T47D (cell line): ENCODE data around the gene BRMS1.

Experiments used
- DNase-seq, 2 experiments: peaks; one replicate each; pipeline versions ENCODE4 v3.0.0 to v3.0.0-alpha.2; 2011 to 2012; ENCODE audit warnings: low read depth in 1 of 2, low spot score in 1 of 2
- JUND ChIP-seq: IDR thresholded peaks from 2 replicates; pipeline ENCODE4 v1.6.1; 2012; ENCODE audit warnings: low read depth
- in situ Hi-C: cut with HindIII; loops from 2 replicates; pipeline ENCODE4 v1.10.0; 2016; ENCODE audit warnings: low sequenced_read_pairs, low pct_unique_long_range_greater_than_20kb

The BRMS1 gene

GRCh38 chr11:66349084-66349386 lies 4.1 kb upstream of the BRMS1 start:
- in situ Hi-C loops = no loop called here
- TF ChIP-seq JUND = no peak
- no peak for DNase-seq

GRCh38 chr11:66347425-66348276 lies 2.7 kb upstream of the BRMS1 start, which contains the start of gene B4GAT1:
Gene B4GAT1 (minus strand): TSS chr11:66347629. CDS start chr11:66347545, 84 bp downstream.
- TF ChIP-seq JUND = no peak
- DNase-seq = peak in 1 of 2 experiments; percentile 95
- in situ Hi-C loops = no loop called here

DNA sequence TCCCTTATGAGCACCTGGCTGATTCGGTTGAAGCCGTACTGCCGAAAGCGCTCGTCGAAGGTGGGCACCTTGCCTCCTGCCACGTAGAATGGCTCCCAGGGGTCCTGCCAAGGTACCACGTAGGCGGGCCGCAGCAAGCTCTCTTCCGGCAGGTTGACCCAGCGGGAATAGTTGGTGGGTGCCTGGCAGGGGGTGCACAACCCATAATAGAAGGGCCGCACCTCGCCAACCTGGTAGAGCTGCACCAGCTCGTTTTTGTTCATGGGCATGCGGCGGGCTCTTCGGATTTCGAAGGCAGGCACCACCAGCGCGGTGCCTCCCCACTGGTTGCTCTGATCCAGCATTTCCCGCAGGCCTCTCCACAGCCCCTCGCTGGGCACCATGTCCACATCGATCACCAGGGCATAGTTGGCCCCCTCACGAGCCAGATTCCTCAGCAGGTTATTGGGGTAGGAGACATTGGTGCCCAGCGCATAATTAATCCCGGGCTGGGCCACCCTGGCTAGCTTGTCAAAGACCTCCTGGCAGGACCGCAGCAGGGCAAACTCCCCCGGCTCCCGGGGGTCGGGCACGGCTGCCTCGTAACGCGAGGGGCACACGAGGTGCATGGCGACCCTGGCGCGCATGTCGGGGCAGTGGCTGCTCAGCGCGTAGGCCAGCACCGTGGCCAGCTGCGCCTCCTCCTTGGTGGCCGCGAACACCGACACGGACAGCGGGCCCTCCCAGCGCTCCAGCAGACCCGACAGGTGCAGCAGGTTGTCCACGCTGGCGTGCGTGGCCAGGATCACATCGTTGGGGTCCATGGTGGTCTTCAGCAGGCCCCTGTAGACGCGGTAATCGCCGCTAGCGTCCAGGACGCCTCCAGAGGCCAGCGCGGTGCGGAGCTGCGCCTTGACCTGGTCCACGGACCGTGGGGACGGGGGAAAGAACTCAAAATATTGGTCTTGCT lies 1.8 kb upstream of the BRMS1 start:
- no peak for DNase-seq
- in situ Hi-C loops = no loop called here
- no peak for TF ChIP-seq JUND

- no peak for DNase-seq
- no peak for TF ChIP-seq JUND
- in situ Hi-C loops = no loop called here
Observed at GRCh38 chr11:66345316-66345649, 379 bp upstream of the BRMS1 start.

DNA sequence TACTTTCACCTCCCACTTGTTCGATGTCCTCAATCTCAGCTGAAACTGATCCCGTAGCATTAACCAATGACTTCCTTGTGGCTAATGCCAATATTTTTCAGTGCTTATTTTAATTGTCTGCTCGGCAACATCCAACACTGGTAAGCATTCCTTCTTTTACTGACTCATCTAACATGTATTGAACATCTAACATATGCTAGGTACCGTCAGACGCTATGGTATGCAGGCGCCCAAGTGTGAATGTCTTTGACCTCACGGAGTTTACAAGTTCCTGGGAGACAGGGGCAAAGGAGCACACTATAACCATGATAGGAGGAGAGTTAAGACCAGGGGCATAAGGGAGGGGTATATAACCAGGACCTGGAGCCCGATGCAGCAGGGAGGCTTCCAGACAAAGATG lies 1.7 kb downstream of the BRMS1 start:
- in situ Hi-C loops = no loop called here
- DNase-seq = no peak
- TF ChIP-seq JUND = no peak

GRCh38 chr11:66341502-66342126 lies 3.3 kb downstream of the BRMS1 start:
- no peak for DNase-seq
- in situ Hi-C loops = no loop called here
- no peak for TF ChIP-seq JUND

DNA sequence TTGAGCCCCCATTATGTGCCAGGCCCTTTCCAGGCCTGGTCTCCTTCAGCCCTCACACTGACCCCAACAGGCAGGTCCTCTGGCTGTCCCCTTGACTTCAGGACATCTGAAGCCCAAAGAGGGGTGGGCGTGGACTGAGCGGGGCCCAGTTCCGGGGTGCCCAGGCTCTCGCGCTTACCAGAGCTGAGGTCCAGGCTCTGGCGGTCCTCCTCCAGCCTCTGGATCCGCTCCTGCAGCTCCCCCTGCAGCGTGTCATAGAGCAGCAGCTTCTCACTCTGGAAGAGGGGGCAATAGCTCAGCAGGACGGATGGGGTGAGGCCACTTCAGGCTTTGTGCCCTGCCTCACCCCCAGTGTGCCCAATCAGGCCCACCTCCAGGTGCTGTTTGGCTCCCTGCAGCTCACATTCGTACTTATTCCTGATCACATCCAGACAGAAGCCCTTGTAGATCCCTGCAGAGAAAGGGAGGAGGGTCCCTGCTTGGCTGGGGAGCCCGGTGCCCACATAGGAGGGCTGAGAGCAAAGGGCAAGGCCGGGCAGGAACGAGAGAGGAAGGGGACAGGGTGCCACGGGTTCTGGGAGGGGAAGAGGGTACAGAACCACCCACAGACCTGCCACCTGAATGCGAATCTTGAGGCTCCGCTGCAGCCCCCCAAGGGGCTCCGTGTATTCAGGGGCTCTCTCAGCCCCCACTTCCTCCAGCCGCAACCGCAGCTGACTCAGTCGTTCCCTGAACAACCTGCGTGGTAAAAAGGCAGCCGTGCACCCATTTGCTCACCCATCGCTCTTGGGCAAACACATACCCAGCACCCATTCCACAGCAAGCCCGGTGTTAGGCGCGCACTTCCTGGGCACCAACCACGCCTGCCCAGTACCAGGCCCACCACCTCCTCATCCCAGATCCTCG lies 4.1 kb downstream of the BRMS1 start:
- no peak for DNase-seq
- in situ Hi-C loops = no loop called here
- no peak for TF ChIP-seq JUND

DNA sequence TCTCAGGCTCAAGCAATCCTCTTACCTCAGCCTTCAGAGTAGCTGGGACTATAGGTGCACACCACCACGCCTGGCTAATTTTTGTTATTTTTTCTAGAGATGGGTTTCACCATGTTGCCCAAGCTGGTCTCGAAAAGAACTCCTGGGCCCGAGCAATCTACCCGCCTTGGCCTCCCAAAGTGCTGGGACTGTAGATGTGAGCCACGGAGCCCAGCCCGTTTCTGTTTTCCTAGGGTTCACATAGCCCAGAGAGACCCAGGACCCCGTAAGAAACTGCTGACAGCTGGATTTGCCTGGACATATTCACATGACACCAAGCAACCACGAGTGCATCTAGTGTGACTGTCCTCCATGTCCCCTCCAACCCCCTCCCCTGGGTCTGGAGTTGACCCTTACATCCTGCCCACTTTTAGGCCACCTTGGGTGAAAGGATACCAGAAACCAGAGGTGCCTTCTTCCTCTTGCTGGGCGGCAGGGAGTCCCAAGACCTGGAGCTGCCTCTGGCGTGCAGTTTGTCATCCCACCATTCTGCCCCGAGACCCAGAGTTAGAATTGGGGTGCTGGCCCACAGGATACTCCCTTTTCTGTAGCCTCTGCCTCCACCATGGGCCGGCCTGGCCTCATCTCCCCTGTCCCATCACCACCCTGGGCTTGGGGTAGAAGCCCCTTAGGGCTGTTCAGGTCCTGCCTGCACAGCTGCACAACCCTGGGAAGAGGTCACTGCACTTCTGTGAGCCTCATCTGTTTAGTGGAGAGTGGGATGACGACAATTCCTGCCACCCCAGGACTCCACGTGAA lies 5.0 kb downstream of the BRMS1 start:
- DNase-seq = no peak
- in situ Hi-C loops = no loop called here
- TF ChIP-seq JUND = no peak

- no peak for DNase-seq
Observed at GRCh38 chr11:66339162-66339675, 5.7 kb downstream of the BRMS1 start.

GRCh38 chr11:66338276-66339161 lies 6.4 kb downstream of the BRMS1 start:
- DNase-seq = no peak
- no peak for TF ChIP-seq JUND
- in situ Hi-C loops = no loop called here

More at GRCh38 chr11:66339162-66339675, 5.7 kb downstream of the BRMS1 start:
- no peak for TF ChIP-seq JUND
- in situ Hi-C loops = no loop called here
